Measurements from ENCODE around the gene EVPL. TPM values are rescaled to one million over a fixed set of nuclear protein-coding genes. Genes with fewer than 3 reads are reported as not detected.

Gene EVPL
- total RNA-seq, 6 experiments from 2014 or later: 0.62 TPM; not detected in 5

DNA sequence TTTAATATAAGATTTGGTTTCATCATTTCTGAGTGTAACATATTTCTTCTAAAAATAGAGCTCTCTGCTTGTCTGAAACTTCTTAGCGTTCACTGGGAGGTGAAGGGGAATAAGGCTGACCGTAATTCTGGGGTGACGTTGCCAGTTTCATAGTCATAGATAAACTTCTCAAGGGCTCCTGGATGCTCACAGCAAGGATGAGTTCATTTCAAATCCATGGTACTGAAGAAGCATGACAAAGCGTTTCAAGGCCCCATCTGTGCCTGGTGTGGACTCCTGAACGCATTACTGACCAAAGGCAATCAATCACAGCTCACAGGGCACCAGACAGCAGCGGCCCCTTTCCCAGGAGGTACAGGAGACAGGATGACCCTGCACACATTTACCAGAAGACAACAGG is 12.0 kb upstream of the EVPL start:
- no peak for DNase-seq
- Histone ChIP-seq H3K9me3 (no peaks in the 10 kb centered on the region), H3K27me3 (no peaks in the 10 kb centered on the region), H3K36me3 (peaks cover 4 to 57% (median 35%) of the 10 kb centered on the region in 4 donors), H3K4me3 (no peak overlapping the region), H3K27ac (no peak overlapping the region), H3K4me1 (no peaks in the 10 kb centered on the region)
- no peak for ATAC-seq
- no peak for TF ChIP-seq POLR2A (IDR thresholded peaks at IDR 0.05)
- TF ChIP-seq, protein P1, sequence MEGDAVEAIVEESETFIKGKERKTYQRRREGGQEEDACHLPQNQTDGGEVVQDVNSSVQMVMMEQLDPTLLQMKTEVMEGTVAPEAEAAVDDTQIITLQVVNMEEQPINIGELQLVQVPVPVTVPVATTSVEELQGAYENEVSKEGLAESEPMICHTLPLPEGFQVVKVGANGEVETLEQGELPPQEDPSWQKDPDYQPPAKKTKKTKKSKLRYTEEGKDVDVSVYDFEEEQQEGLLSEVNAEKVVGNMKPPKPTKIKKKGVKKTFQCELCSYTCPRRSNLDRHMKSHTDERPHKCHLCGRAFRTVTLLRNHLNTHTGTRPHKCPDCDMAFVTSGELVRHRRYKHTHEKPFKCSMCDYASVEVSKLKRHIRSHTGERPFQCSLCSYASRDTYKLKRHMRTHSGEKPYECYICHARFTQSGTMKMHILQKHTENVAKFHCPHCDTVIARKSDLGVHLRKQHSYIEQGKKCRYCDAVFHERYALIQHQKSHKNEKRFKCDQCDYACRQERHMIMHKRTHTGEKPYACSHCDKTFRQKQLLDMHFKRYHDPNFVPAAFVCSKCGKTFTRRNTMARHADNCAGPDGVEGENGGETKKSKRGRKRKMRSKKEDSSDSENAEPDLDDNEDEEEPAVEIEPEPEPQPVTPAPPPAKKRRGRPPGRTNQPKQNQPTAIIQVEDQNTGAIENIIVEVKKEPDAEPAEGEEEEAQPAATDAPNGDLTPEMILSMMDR (IDR thresholded peaks at IDR 0.05): no peak
- 87% methylated on average over 3 of the region's 6 CpGs for WGBS (ENCODE audit: insufficient coverage, low coverage, low lambda C conversion rate, missing lambda C conversion rate)
- intact Hi-C loops (cut with DNase I): no loop called here

DNA sequence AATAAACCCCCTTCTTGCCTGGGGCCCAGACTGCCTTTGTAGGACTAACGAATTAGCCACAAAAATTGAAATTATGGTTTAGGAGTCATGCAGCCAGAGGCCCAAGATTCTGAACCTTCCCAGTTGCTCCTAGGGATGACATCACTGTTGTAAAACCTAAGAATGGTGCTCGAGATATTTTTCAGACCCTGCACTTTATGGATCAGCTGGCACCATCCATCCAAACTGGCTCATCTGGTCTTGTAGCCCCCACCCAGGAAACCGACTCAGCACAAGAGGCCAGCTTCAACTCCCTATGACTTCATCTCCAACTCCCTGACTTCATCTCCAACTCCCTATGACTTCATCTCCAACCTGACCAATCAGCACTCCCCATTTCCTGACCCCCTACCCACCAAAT is 10.9 kb upstream of the EVPL start:
- ATAC-seq (no peak), DNase-seq (no peak)
- H3K27ac ChIP-seq: no peak overlapping the region
- H3K36me3 ChIP-seq: peaks cover 4 to 46% (median 31%) of the 10 kb centered on the region in 4 donors
- intact Hi-C loops (cut with DNase I): no loop called here
- no peaks in the 10 kb centered on the region for H3K4me1 ChIP-seq
- 90% methylated on average over 3 of the region's 3 CpGs for WGBS (ENCODE audit: insufficient coverage, low coverage, low lambda C conversion rate, missing lambda C conversion rate)
- no peaks in the 10 kb centered on the region for H3K9me3 ChIP-seq
- TF ChIP-seq POLR2A (IDR thresholded peaks at IDR 0.05): no peak
- TF ChIP-seq, protein P1 (IDR thresholded peaks at IDR 0.05): no peak
- H3K4me3 ChIP-seq: no peak overlapping the region
- no peaks in the 10 kb centered on the region for H3K27me3 ChIP-seq

DNA sequence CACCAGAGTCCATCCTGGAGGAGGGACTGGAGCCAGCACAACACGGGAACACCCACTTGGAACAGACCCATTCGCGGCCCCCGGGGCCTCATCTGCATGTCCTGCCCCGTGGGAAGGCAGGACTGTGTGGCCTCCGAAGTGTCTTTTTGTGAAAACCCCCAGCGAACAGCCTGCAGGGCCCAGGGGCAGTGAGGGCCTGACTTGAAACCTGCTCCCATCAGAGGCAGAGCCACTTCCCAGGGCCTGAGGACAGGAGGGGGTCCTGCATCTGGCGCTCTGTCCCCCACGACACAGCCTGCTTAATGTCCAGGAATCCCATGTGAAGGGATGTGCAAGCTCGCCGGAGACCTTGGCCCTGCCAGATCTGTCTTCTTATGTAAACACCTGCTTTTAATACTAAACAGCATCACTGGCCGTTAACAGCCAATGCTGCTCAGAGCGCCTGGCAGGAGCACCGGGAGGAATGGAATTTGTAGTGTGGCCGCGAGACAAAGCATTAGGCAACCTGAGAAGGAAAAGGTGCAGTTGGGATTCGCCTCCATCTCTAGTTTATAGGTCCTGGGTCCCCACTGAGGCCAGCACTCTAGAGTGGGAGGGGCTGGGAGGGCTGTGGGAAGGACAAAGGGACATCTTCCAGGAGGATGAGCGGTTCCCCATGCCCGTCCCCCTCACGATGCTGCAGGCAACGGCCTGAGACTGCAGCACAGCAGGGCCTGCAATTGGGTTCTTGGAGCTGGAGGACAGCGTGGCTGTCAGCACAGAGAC is 9.6 kb upstream of the EVPL start:
- intact Hi-C loops (cut with DNase I): no loop called here
- WGBS (ENCODE audit: insufficient coverage, low coverage, low lambda C conversion rate, missing lambda C conversion rate): 42% methylated on average over 12 of the region's 22 CpGs
- Histone ChIP-seq H3K4me3 (no peak overlapping the region), H3K27ac (no peak overlapping the region), H3K36me3 (peaks cover 4 to 33% (median 21%) of the 10 kb centered on the region in 4 donors), H3K4me1 (no peaks in the 10 kb centered on the region), H3K27me3 (no peaks in the 10 kb centered on the region), H3K9me3 (no peaks in the 10 kb centered on the region)
- ATAC-seq (peak; percentile 64 to 82 (median 68)), DNase-seq (no peak)
- TF ChIP-seq POLR2A (IDR thresholded peaks at IDR 0.05): no peak
- TF ChIP-seq, protein P1 (IDR thresholded peaks at IDR 0.05): no peak

DNA sequence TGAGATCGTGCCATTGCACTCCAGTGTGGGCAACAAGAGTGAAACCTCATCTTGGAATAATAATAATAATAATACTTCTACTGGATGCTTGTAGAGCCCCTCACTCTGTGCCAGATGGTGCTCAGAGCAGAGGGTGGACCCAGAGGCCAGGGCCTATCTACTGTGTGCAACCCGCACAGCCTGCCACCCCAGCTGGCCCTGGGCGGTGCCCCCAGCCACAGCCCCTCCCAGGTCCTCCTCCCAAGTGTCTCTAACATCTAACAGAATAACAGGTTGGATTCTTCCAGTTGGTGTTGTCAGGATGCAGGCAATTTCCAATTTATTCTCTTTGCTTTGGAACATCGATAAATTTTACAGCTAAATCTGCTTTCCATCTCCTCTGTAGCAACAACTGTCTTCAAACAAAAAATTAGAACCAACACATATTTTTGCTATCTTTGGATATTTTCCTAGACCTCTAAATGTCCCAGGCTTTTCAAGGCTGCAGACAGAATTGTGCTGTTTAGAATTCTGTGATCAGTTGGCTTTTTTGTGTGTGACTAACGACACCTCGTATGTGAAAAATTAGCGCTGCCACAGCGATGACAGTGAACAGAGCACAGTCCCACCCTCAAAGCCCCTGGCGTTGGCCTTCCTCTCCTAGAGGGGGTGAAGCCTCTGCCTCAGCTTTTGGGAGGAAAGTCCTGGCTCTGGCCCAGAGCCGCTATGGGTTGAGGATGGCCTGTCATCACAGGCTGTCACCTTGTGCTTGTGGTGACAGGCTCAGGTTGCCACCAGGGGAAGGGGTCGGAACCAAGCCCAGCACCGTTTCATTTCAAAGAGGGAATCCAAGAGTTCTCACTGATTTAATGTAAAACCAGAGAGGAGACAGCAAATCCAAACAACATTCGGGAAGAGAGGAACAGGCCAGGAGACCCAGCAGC is 7.6 kb upstream of the EVPL start:
- H3K4me3 ChIP-seq: no peak overlapping the region
- ATAC-seq (peak in 1 of 4 donors; percentile 28), DNase-seq (no peak)
- no peaks in the 10 kb centered on the region for H3K4me1 ChIP-seq
- 78% methylated on average over 8 of the region's 13 CpGs for WGBS (ENCODE audit: insufficient coverage, low coverage, low lambda C conversion rate, missing lambda C conversion rate)
- intact Hi-C loops (cut with DNase I): no loop called here
- no peaks in the 10 kb centered on the region for H3K9me3 ChIP-seq
- no peak overlapping the region for H3K27ac ChIP-seq
- TF ChIP-seq, protein P1 (IDR thresholded peaks at IDR 0.05): no peak
- no peak for TF ChIP-seq POLR2A (IDR thresholded peaks at IDR 0.05)
- H3K36me3 ChIP-seq: peaks cover 0 to 13% (median 5%) of the 10 kb centered on the region in 4 donors
- no peaks in the 10 kb centered on the region for H3K27me3 ChIP-seq

Data from right lobe of liver (tissue), 6 donors.